K562 (cell line): Measurements from ENCODE around the gene SPINK8. TPM values are rescaled to one million over a fixed set of nuclear protein-coding genes. Genes with fewer than 3 reads are reported as not detected.

Experiments used
- EGR1 ChIP-seq: fragments of 450-650 bp; conservative IDR thresholded peaks from 2 replicates; pipeline ENCODE4 v1.6.1; 2017; ENCODE audit warnings: mild to moderate bottlenecking
- HDAC8 ChIP-seq: fragments of 450-650 bp; IDR thresholded peaks from 2 replicates; pipeline ENCODE4 v1.6.1; 2016; ENCODE audit warnings: mild to moderate bottlenecking, missing genetic modification characterization, moderate library complexity, missing compliant biosample characterization
- JUND ChIP-seq, 2 experiments: IDR thresholded peaks; 2 replicates in 1 of 2; 3 replicates in 1 of 2; pipeline ENCODE4 v1.6.1; 2011; ENCODE audit warnings: borderline replicate concordance in 2 of 2, low read depth in 2 of 2, low read length in 2 of 2, improper control_type of control experiment in 1 of 2, missing biosample characterization in 1 of 2, missing genetic modification characterization in 1 of 2, missing genetic modification reagents in 1 of 2
- RBBP5 ChIP-seq: fragments of 200-600 bp; sonication (generic); IDR thresholded peaks from 2 replicates; pipeline ENCODE4 v1.6.1; 2012; ENCODE audit warnings: borderline replicate concordance, mild to moderate bottlenecking, low read length, control low read depth, inconsistent platforms; ENCODE audit not compliant: insufficient read depth, poor library complexity, severe bottlenecking
- TFAP4 ChIP-seq: sonication (generic); formaldehyde crosslinking; IDR thresholded peaks from 2 replicates; pipeline ENCODE4 v1.8.0; 2022; ENCODE audit warnings: missing genetic modification reagents, mild to moderate bottlenecking, moderate library complexity, borderline replicate concordance
- ZFPM2 ChIP-seq: fragments of 250-450 bp; sonication (Bioruptor Pico); IDR thresholded peaks from 2 replicates; pipeline ENCODE4 v1.5.1; 2022; ENCODE audit warnings: mild to moderate bottlenecking
- ZNF318 ChIP-seq, 2 experiments: fragments of 450-650 bp; IDR thresholded peaks; 2 replicates each; pipeline ENCODE4 v1.6.1; 2016; ENCODE audit warnings: mild to moderate bottlenecking in 2 of 2, borderline replicate concordance in 1 of 2, low read depth in 1 of 2, moderate library complexity in 1 of 2
- ZNF586 ChIP-seq: fragments of 450-650 bp; formaldehyde crosslinking; conservative IDR thresholded peaks from 2 replicates; pipeline ENCODE4 v1.4.0; 2020; ENCODE audit warnings: mild to moderate bottlenecking, moderate library complexity
- polyA plus RNA-seq, 8 experiments: library from polyadenylated mRNA; depleted of rRNA in 4 of 8; stranded (reverse) in 5 of 8; unstranded in 3 of 8; fragments of >200 nt; fragmentation: Nextera tagmentation in 2 of 8; fragmentation: Illumina TruSeq in 1 of 8; extraction: Ambion mirVana in 2 of 8; extraction: Trizol in 1 of 8; gene quantifications; 2 replicates each; pipeline versions ENCODE4 v1.2.1 to v1.2.3, GENCODE V29; 2011 to 2014; ENCODE audit warnings: inconsistent platforms in 1 of 8, missing spikeins in 1 of 8
- total RNA-seq, 7 experiments: library from RNA; depleted of rRNA in 6 of 7; stranded (reverse); fragments of >200 nt in 6 of 7; fragmentation: Illumina TruSeq in 2 of 7; extraction: Trizol in 2 of 7; gene quantifications; 2 replicates each; pipeline versions ENCODE4 v1.2.1 to v1.2.3, GENCODE V29; 2011 to 2021; ENCODE audit warnings: low replicate concordance in 1 of 7
- TF ChIP-seq, protein P1 (sequence below): sonication (generic); formaldehyde crosslinking; IDR thresholded peaks from 2 replicates; pipeline ENCODE4 v1.8.0; 2022; ENCODE audit warnings: mild to moderate bottlenecking, missing genetic modification reagents
- TF ChIP-seq, protein P2 (sequence below): sonication (generic); formaldehyde crosslinking; IDR thresholded peaks from 2 replicates; pipeline ENCODE4 v1.5.0; 2020; ENCODE audit warnings: missing genetic modification reagents

The SPINK8 gene
- total and polyA plus RNA-seq, 9 of the 15 experiments (the other 6 are each of a cell fraction or from before 2014, with no cell fraction given) = not detected

DNA sequence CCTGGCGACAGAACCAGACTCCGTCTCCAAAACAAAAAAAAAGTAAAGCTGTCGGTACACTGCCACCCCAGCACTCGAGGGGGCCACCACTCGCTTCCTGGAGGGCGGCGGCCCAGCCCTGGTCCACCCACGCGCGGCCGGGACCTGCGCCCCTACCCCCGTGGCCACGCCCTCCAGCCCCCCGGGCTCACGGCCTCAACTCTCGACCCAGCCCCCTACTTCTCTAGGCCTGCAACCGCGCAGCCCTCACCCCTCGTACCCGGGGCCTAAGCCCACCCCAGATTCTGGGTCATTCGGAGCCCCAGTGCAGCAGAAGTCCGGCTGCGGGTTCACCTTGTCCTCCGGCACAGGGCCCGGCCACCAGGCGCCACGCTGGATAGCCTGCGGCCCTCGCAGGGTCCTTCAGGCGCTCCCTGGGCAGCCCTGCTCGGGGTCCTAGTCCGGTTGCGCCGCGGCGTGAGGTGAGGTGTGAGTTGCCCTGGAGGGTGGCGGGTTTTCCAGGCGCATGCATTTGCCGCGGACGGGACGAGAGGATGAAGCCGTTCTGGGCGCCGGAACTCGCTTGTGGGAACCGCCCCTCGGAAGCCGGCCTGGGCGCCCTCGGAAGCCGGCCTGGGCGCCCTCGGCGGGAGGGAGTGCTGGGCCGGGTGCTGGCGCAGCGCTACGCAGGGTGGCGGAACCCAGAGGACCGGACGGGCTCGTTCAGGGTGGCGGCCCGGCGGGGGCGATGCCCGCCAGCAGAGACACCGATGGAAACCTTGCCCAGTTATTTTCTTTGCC lies 32.3 kb downstream of the SPINK8 start, which contains the start of gene NME6 (continued):
- TF ChIP-seq ZNF318 (IDR thresholded peaks at IDR 0.05; ENCODE audit: borderline replicate concordance in 1 of 2, low read depth in 1 of 2) (no peak), JUND (IDR thresholded peaks at IDR 0.05; ENCODE audit: borderline replicate concordance, low read depth, low read length) (0 out of 2 replicates have a peak, but pooled peaks have one; percentile 6), JUND (tag; IDR thresholded peaks at IDR 0.05; ENCODE audit: borderline replicate concordance, low read depth, low read length) (no peak), ZNF586 (CRISPR knock-in tag) (no peak), TFAP4 (peak; percentile 89), HDAC8 (tag) (0 out of 2 replicates have a peak, but pooled peaks have one; percentile 23), ZFPM2 (CRISPR knock-in tag) (no peak), RBBP5 (peak; percentile 82), EGR1 (peak; percentile 97)
- TF ChIP-seq, protein P1, sequence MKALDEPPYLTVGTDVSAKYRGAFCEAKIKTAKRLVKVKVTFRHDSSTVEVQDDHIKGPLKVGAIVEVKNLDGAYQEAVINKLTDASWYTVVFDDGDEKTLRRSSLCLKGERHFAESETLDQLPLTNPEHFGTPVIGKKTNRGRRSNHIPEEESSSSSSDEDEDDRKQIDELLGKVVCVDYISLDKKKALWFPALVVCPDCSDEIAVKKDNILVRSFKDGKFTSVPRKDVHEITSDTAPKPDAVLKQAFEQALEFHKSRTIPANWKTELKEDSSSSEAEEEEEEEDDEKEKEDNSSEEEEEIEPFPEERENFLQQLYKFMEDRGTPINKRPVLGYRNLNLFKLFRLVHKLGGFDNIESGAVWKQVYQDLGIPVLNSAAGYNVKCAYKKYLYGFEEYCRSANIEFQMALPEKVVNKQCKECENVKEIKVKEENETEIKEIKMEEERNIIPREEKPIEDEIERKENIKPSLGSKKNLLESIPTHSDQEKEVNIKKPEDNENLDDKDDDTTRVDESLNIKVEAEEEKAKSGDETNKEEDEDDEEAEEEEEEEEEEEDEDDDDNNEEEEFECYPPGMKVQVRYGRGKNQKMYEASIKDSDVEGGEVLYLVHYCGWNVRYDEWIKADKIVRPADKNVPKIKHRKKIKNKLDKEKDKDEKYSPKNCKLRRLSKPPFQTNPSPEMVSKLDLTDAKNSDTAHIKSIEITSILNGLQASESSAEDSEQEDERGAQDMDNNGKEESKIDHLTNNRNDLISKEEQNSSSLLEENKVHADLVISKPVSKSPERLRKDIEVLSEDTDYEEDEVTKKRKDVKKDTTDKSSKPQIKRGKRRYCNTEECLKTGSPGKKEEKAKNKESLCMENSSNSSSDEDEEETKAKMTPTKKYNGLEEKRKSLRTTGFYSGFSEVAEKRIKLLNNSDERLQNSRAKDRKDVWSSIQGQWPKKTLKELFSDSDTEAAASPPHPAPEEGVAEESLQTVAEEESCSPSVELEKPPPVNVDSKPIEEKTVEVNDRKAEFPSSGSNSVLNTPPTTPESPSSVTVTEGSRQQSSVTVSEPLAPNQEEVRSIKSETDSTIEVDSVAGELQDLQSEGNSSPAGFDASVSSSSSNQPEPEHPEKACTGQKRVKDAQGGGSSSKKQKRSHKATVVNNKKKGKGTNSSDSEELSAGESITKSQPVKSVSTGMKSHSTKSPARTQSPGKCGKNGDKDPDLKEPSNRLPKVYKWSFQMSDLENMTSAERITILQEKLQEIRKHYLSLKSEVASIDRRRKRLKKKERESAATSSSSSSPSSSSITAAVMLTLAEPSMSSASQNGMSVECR (CRISPR knock-in tag) = peak; percentile 86; the same call in 1 of the 2 replicates
- TF ChIP-seq, protein P2, sequence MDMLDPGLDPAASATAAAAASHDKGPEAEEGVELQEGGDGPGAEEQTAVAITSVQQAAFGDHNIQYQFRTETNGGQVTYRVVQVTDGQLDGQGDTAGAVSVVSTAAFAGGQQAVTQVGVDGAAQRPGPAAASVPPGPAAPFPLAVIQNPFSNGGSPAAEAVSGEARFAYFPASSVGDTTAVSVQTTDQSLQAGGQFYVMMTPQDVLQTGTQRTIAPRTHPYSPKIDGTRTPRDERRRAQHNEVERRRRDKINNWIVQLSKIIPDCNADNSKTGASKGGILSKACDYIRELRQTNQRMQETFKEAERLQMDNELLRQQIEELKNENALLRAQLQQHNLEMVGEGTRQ (CRISPR knock-in tag) = no peak
